Natural killer cell treated with Interleukin-12 subunit alpha and Interleukin-12 subunit beta and Interleukin-15 and Interleukin-18, amount 100 ng/mL, for 72 hours (primary cell): ENCODE data around the gene MAP2K6. TPM values are rescaled to one million over a fixed set of nuclear protein-coding genes. Genes with fewer than 3 reads are reported as not detected.

Source experiments
- ATAC-seq, 2 donors: fragments of 150-1000 bp; cut with Tn5 transposase in 1 of 2; sonication (Bioruptor Pico), chemical (Tn5 transposase) in 1 of 2; 2 replicates each; pipeline ENCODE4 v1.10.0; 2021
- DNase-seq: peaks from one replicate; pipeline ENCODE4 v3.0.0; 2022; ENCODE audit warnings: low spot score
- H3K27ac Mint-ChIP-seq, 2 donors: 1 replicate in 1 of 2; 2 replicates in 1 of 2; pipeline ENCODE4 v1.8.0; 2022; ENCODE audit warnings: mixed read lengths in 2 of 2, mild to moderate bottlenecking in 1 of 2, moderate library complexity in 1 of 2
- H3K27me3 Mint-ChIP-seq, 2 donors: 1 replicate in 1 of 2; 2 replicates in 1 of 2; pipeline ENCODE4 v1.8.0; 2022; ENCODE audit warnings: mixed read lengths in 2 of 2
- H3K36me3 Mint-ChIP-seq: one replicate; pipeline ENCODE4 v1.8.0; 2022; ENCODE audit warnings: mixed read lengths
- H3K4me1 Mint-ChIP-seq, 2 donors: 1 replicate in 1 of 2; 2 replicates in 1 of 2; pipeline ENCODE4 v1.8.0; 2022; ENCODE audit warnings: low read depth in 2 of 2, mixed read lengths in 2 of 2, mild to moderate bottlenecking in 1 of 2
- H3K4me3 Mint-ChIP-seq: one replicate; pipeline ENCODE4 v1.8.0; 2022; ENCODE audit warnings: mixed read lengths
- H3K9me3 Mint-ChIP-seq: 2 replicates; pipeline ENCODE4 v1.8.0; 2022; ENCODE audit warnings: mixed read lengths
- total RNA-seq, 2 donors: library from RNA; stranded (reverse); gene quantifications; one replicate each; pipeline ENCODE4 v1.2.3, GENCODE V29; 2022

MAP2K6 gene
- under 1 TPM; 0.36 to 0.53 TPM for total RNA-seq

GRCh38 chr17:69414408-69415274, at the start of gene MAP2K6:
Gene MAP2K6 (plus strand): TSS chr17:69414697. CDS start chr17:69414985, 288 bp downstream.
- no peaks in the 10 kb centered on the region for H3K36me3 Mint-ChIP-seq

DNA sequence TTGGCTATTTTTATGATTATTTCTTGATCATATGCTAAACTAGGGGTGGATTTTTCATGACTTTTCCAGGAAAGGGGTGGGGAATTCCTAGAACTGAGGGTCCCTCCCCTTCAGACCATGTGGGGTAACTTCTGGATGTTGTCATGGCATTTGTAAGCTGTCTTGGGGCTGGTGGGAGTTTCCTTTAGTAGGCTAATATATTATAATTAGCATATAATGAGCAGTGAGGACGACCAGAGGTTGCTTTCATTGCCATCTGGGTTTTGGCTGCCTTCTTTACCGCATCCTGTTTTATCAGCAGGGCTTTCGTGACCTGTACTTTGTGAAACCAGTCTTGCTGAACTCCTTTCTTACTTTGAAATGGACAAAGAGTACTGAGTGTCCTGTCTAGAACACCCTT, 47.2 kb upstream of the MAP2K6 start:
- H3K9me3 Mint-ChIP-seq = no peaks in the 10 kb centered on the region
- H3K4me1 Mint-ChIP-seq = peaks cover 5 to 14% of the 10 kb centered on the region in 2 donors
- H3K27ac Mint-ChIP-seq = peak overlapping the region; percentile 6 to 56
- H3K36me3 Mint-ChIP-seq = no peaks in the 10 kb centered on the region
- ATAC-seq (peak; percentile 60 to 69), DNase-seq (no peak)
- H3K27me3 Mint-ChIP-seq = peaks cover 7 to 11% of the 10 kb centered on the region in 2 donors
- peak overlapping the region; percentile 16 for H3K4me3 Mint-ChIP-seq

More at GRCh38 chr17:69414408-69415274, at the start of gene MAP2K6:
- no peak within 1 kb of the TSS for H3K4me3 Mint-ChIP-seq
- H3K27me3 Mint-ChIP-seq = no peaks in the 10 kb centered on the region
- peak; percentile 95 to 96 for ATAC-seq
- no peaks in the 10 kb centered on the region for H3K9me3 Mint-ChIP-seq
- DNase-seq = peak; percentile 71
- H3K4me1 Mint-ChIP-seq = peaks cover 0 to 5% of the 10 kb centered on the region in 2 donors
- H3K27ac Mint-ChIP-seq = no peak within 1 kb of the TSS

GRCh38 chr17:69373069-69373468, 41.4 kb upstream of the MAP2K6 start:
- H3K27me3 Mint-ChIP-seq = peaks cover 4 to 7% of the 10 kb centered on the region in 2 donors
- H3K9me3 Mint-ChIP-seq = no peaks in the 10 kb centered on the region
- DNase-seq (no peak), ATAC-seq (no peak)
- H3K4me3 Mint-ChIP-seq = no peak overlapping the region
- no peak overlapping the region for H3K27ac Mint-ChIP-seq
- no peaks in the 10 kb centered on the region for H3K36me3 Mint-ChIP-seq
- peaks cover 8 to 12% of the 10 kb centered on the region in 2 donors for H3K4me1 Mint-ChIP-seq

GRCh38 chr17:69375229-69375628, 39.3 kb upstream of the MAP2K6 start:
- peak; percentile 60 to 74 for ATAC-seq
- Mint-ChIP-seq H3K27me3 (peaks cover 0 to 7% of the 10 kb centered on the region in 2 donors), H3K4me3 (peak overlapping the region; percentile 8), H3K27ac (peak overlapping the region in 1 of 2 donors; percentile 7), H3K4me1 (peaks cover 6 to 8% of the 10 kb centered on the region in 2 donors), H3K36me3 (no peaks in the 10 kb centered on the region), H3K9me3 (no peaks in the 10 kb centered on the region)
- no peak for DNase-seq

GRCh38 chr17:69388822-69389442, 25.6 kb upstream of the MAP2K6 start:
- H3K27me3 Mint-ChIP-seq = peaks cover 19 to 20% of the 10 kb centered on the region in 2 donors
- no peaks in the 10 kb centered on the region for H3K36me3 Mint-ChIP-seq
- H3K9me3 Mint-ChIP-seq = no peaks in the 10 kb centered on the region
- H3K4me1 Mint-ChIP-seq = no peaks in the 10 kb centered on the region
- no peak for DNase-seq
- H3K27ac Mint-ChIP-seq = no peak overlapping the region
- H3K4me3 Mint-ChIP-seq = no peak overlapping the region
- no peak for ATAC-seq

- ATAC-seq (no peak), DNase-seq (no peak)
- peaks cover 0 to 6% of the 10 kb centered on the region in 2 donors for H3K4me1 Mint-ChIP-seq
- no peak overlapping the region for H3K4me3 Mint-ChIP-seq
- no peak overlapping the region for H3K27ac Mint-ChIP-seq
- peaks cover 19% of the 10 kb centered on the region in 2 donors for H3K27me3 Mint-ChIP-seq
- no peaks in the 10 kb centered on the region for H3K9me3 Mint-ChIP-seq
- H3K36me3 Mint-ChIP-seq = no peaks in the 10 kb centered on the region
Measured at GRCh38 chr17:69390795-69391501, 23.5 kb upstream of the MAP2K6 start.

DNA sequence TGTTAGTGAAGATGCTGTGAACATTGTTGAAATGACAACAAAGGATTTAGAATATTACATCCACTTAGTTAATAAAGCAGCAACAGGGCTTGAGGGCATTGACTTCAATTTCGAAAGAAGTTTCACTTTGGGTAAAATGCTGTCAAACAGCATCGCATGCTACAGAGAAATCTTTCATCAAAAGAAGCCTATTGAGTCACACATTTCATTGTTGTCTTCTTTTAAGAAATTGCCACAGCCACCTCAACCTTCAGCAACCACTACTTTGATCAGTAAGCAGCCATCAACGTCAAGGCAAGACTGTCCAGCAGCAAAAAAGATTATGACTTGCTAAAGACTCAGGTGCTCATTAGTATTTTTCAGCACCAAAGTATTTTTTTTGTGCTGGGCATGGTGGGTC, 13.2 kb upstream of the MAP2K6 start:
- H3K4me3 Mint-ChIP-seq = no peak overlapping the region
- H3K9me3 Mint-ChIP-seq = no peaks in the 10 kb centered on the region
- no peak for ATAC-seq
- H3K27ac Mint-ChIP-seq = no peak overlapping the region
- peaks cover 0 to 3% of the 10 kb centered on the region in 2 donors for H3K4me1 Mint-ChIP-seq
- H3K27me3 Mint-ChIP-seq = peaks cover 0 to 13% of the 10 kb centered on the region in 2 donors
- DNase-seq = no peak
- H3K36me3 Mint-ChIP-seq = no peaks in the 10 kb centered on the region

GRCh38 chr17:69402052-69402451, 12.4 kb upstream of the MAP2K6 start:
- Mint-ChIP-seq H3K9me3 (no peaks in the 10 kb centered on the region), H3K4me1 (peaks cover 0 to 3% of the 10 kb centered on the region in 2 donors), H3K4me3 (no peak overlapping the region), H3K36me3 (no peaks in the 10 kb centered on the region), H3K27me3 (peaks cover 0 to 13% of the 10 kb centered on the region in 2 donors), H3K27ac (no peak overlapping the region)
- DNase-seq = no peak
- ATAC-seq = no peak

DNA sequence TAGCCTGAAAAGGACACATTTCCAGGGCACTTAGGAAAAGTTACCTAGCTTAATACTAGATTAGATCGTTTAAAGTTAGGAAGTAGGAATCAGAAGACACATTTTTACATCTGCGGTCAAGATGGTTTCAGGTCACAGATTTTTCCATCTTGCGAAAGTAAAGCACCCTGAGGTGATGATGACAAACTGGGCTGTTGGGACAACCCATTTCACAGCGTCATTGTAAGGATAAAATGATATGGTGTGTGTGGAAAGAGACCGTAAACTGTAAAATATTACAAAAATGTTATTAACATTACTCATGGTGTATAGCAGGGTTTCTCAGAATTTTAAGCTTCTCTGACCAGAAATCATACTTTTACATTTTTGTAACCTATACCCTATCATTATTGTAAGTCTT, 10.1 kb upstream of the MAP2K6 start:
- no peak overlapping the region for H3K4me3 Mint-ChIP-seq
- H3K9me3 Mint-ChIP-seq = no peaks in the 10 kb centered on the region
- ATAC-seq = no peak
- DNase-seq = no peak
- peaks cover 0 to 3% of the 10 kb centered on the region in 2 donors for H3K4me1 Mint-ChIP-seq
- peaks cover 0 to 13% of the 10 kb centered on the region in 2 donors for H3K27me3 Mint-ChIP-seq
- H3K36me3 Mint-ChIP-seq = no peaks in the 10 kb centered on the region
- no peak overlapping the region for H3K27ac Mint-ChIP-seq

GRCh38 chr17:69405096-69405495, 9.4 kb upstream of the MAP2K6 start:
- ATAC-seq (no peak), DNase-seq (no peak)
- Mint-ChIP-seq H3K4me3 (no peak overlapping the region), H3K36me3 (no peaks in the 10 kb centered on the region), H3K9me3 (no peaks in the 10 kb centered on the region), H3K27ac (no peak overlapping the region), H3K27me3 (peaks cover 0 to 11% of the 10 kb centered on the region in 2 donors), H3K4me1 (peaks cover 0 to 3% of the 10 kb centered on the region in 2 donors)

GRCh38 chr17:69406941-69407340, 7.6 kb upstream of the MAP2K6 start:
- Mint-ChIP-seq H3K36me3 (no peaks in the 10 kb centered on the region), H3K27ac (no peak overlapping the region), H3K27me3 (peaks cover 0 to 5% of the 10 kb centered on the region in 2 donors), H3K4me3 (no peak overlapping the region), H3K9me3 (no peaks in the 10 kb centered on the region), H3K4me1 (no peaks in the 10 kb centered on the region)
- DNase-seq = no peak
- ATAC-seq = no peak

GRCh38 chr17:69407759-69408158, 6.7 kb upstream of the MAP2K6 start:
- no peak overlapping the region for H3K4me3 Mint-ChIP-seq

GRCh38 chr17:69410671-69411070, 3.8 kb upstream of the MAP2K6 start:
- Mint-ChIP-seq H3K27ac (no peak overlapping the region), H3K4me1 (no peaks in the 10 kb centered on the region), H3K27me3 (no peaks in the 10 kb centered on the region), H3K36me3 (no peaks in the 10 kb centered on the region), H3K4me3 (no peak overlapping the region), H3K9me3 (no peaks in the 10 kb centered on the region)
- no peak for DNase-seq
- no peak for ATAC-seq

More at GRCh38 chr17:69407759-69408158, 6.7 kb upstream of the MAP2K6 start:
- H3K9me3 Mint-ChIP-seq = no peaks in the 10 kb centered on the region
- no peak overlapping the region for H3K27ac Mint-ChIP-seq
- DNase-seq (no peak), ATAC-seq (no peak)
- H3K36me3 Mint-ChIP-seq = no peaks in the 10 kb centered on the region
- H3K4me1 Mint-ChIP-seq = no peaks in the 10 kb centered on the region
- peaks cover 0 to 5% of the 10 kb centered on the region in 2 donors for H3K27me3 Mint-ChIP-seq
